ENCODE results near the gene MED25. TPM values are rescaled to one million over a fixed set of nuclear protein-coding genes. Genes with fewer than 3 reads are reported as not detected.

MED25 gene
- total RNA-seq, 1 experiment from 2014 or later = 99.6 TPM

- BruUV-seq (replicated peaks) = no TSS peak
- H3K4me2 ChIP-seq = no peak overlapping the region
- no peaks in the 10 kb centered on the region; the same call in 1 of the 2 replicates for H3K4me1 ChIP-seq (replicated peaks; ENCODE audit: insufficient read depth)
- H3K27me3 ChIP-seq (ENCODE audit: insufficient read depth, low read depth) = no peaks in the 10 kb centered on the region
- no peaks in the 10 kb centered on the region for H3K9me3 ChIP-seq (ENCODE audit: insufficient read depth, low read depth)
- H3K79me2 ChIP-seq (ENCODE audit: low read depth) = no peaks in the 10 kb centered on the region
- DNase-seq = peak in 1 of 2 experiments; percentile 33
- intact Hi-C loops (cut with micrococcal nuclease; ENCODE audit: unreplicated experiment) = no loop called here
- peaks cover 25% of the 10 kb centered on the region; the same call in 1 of the 2 replicates for H3K36me3 ChIP-seq (ENCODE audit: low read depth)
- POLR2A ChIA-PET (ENCODE audit: unreplicated experiment) = no interaction called here
- no peak for TF ChIP-seq EZH2 (IDR thresholded peaks at IDR 0.05; ENCODE audit: low read depth)
- TF ChIP-seq, protein P1, sequence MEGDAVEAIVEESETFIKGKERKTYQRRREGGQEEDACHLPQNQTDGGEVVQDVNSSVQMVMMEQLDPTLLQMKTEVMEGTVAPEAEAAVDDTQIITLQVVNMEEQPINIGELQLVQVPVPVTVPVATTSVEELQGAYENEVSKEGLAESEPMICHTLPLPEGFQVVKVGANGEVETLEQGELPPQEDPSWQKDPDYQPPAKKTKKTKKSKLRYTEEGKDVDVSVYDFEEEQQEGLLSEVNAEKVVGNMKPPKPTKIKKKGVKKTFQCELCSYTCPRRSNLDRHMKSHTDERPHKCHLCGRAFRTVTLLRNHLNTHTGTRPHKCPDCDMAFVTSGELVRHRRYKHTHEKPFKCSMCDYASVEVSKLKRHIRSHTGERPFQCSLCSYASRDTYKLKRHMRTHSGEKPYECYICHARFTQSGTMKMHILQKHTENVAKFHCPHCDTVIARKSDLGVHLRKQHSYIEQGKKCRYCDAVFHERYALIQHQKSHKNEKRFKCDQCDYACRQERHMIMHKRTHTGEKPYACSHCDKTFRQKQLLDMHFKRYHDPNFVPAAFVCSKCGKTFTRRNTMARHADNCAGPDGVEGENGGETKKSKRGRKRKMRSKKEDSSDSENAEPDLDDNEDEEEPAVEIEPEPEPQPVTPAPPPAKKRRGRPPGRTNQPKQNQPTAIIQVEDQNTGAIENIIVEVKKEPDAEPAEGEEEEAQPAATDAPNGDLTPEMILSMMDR (conservative IDR thresholded peaks at IDR 0.05) = no peak
- H3K9me2 ChIP-seq (ENCODE audit: insufficient read depth) = no peaks in the 10 kb centered on the region
- no peak overlapping the region for H3K4me3 ChIP-seq
- peaks cover 5% of the 10 kb centered on the region; the same call in 1 of the 2 replicates for H4K20me1 ChIP-seq (ENCODE audit: insufficient read depth)
- H3K27ac ChIP-seq = no peak overlapping the region
- peaks cover 31% of the 10 kb centered on the region; the same call in 1 of the 2 replicates for H3F3A ChIP-seq (ENCODE audit: insufficient read depth, low read depth)
- H2AFZ ChIP-seq = no peak overlapping the region
- CTCF ChIA-PET = no interaction called here
These were observed 66.7 kb downstream of the MED25 start for GRCh38 chr19:49884760-49885159.

Small RNA genes within 50 kb of the gene (microRNA-seq; reads per million reads assigned to microRNA genes)
- gene MIR4749 (ENCODE audit: borderline number of aligned reads, borderline replicate concordance) = 2.0 reads per million
- 4.7 reads per million for gene MIR6799 (ENCODE audit: borderline number of aligned reads, borderline replicate concordance)
- not detected for gene MIR6800 (ENCODE audit: borderline number of aligned reads, borderline replicate concordance)

Other genes starting within 250 kb of the MED25 start
- 63.6 and 71.3 TPM in 2 replicates for gene NOSIP, start 237.7 kb upstream of the MED25 start, total RNA-seq (2021)
- gene PRRG2, start 237.0 kb upstream of the MED25 start, total RNA-seq (2021) = 16.2 TPM in 2 replicates
- gene PRR12, start 227.1 kb upstream of the MED25 start, total RNA-seq (2021) = 40.4 and 41.3 TPM in 2 replicates
- 36.6 and 40.6 TPM in 2 replicates for gene RRAS, start 178.1 kb upstream of the MED25 start, total RNA-seq (2021)
- gene SCAF1, start 176.1 kb upstream of the MED25 start, total RNA-seq (2021) = 86.9 and 91.3 TPM in 2 replicates
- 181 and 220 TPM in 2 replicates for gene IRF3, start 152.4 kb upstream of the MED25 start, total RNA-seq (2021)
- gene BCL2L12, start 152.4 kb upstream of the MED25 start, total RNA-seq (2021) = 80.3 and 84.8 TPM in 2 replicates
- 228 and 261 TPM in 2 replicates for gene PRMT1, start 141.0 kb upstream of the MED25 start, total RNA-seq (2021)
- 9.5 and 14.2 TPM in 2 replicates for gene ADM5, start 128.7 kb upstream of the MED25 start, total RNA-seq (2021)
- gene CPT1C, start 127.2 kb upstream of the MED25 start, total RNA-seq (2021) = 1.7 and 2.1 TPM in 2 replicates
- not detected in 2 replicates for gene TSKS, start 55.0 kb upstream of the MED25 start, total RNA-seq (2021)
- 91.8 and 95.1 TPM in 2 replicates for gene AP2A1, start 51.3 kb upstream of the MED25 start, total RNA-seq (2021)
- gene FUZ, start 5.0 kb upstream of the MED25 start, total RNA-seq (2021) = 50.0 and 60.4 TPM in 2 replicates
- gene PTOV1, start 32.9 kb downstream of the MED25 start, total RNA-seq (2021) = 151 and 155 TPM in 2 replicates
- 82.7 and 85.6 TPM in 2 replicates for gene PNKP, start 49.3 kb downstream of the MED25 start, total RNA-seq (2021)
- gene AKT1S1, start 59.1 kb downstream of the MED25 start, total RNA-seq (2021) = 109 and 143 TPM in 2 replicates
- gene TBC1D17, start 59.4 kb downstream of the MED25 start, total RNA-seq (2021) = 52.1 and 62.3 TPM in 2 replicates
- 0.85 TPM in 1 of 2 replicates, not detected in the other for gene IL4I1, start 78.6 kb downstream of the MED25 start, total RNA-seq (2021)
- 15.3 and 19.2 TPM in 2 replicates for gene ATF5, start 110.9 kb downstream of the MED25 start, total RNA-seq (2021)
- gene NUP62, start 111.2 kb downstream of the MED25 start, total RNA-seq (2021) = 66.8 and 101 TPM in 2 replicates
- not detected in 2 replicates for gene SIGLEC11, start 142.9 kb downstream of the MED25 start, total RNA-seq (2021)
- gene VRK3, start 207.1 kb downstream of the MED25 start, total RNA-seq (2021) = 53.3 and 62.5 TPM in 2 replicates
- 13.9 and 14.0 TPM in 2 replicates for gene ZNF473, start 207.7 kb downstream of the MED25 start, total RNA-seq (2021)